OCI-LY7 (cell line): ENCODE results near the gene OR1J1. TPM values are rescaled to one million over a fixed set of nuclear protein-coding genes. Genes with fewer than 3 reads are reported as not detected.

Source experiments
- BruUV-seq: library from RNA; stranded (reverse); fragments of 400-500 nt; replicated peaks from 2 replicates; lab custom pipeline; 2021; lab: Mats Ljungman, UMichigan
- CTCF ChIA-PET: fragments of 300-600 bp; sonication (Branson Sonifier 250); formaldehyde crosslinking; loops from one replicate; lab custom pipeline; 2022; ENCODE audit warnings: antibody characterized with exemption; ENCODE audit not compliant: unreplicated experiment; lab: Charles Lee
- POLR2A ChIA-PET: fragments of 300-600 bp; sonication (Branson Sonifier 250); formaldehyde crosslinking; loops from one replicate; lab custom pipeline; 2022; ENCODE audit warnings: antibody characterized with exemption; lab: Charles Lee
- DNase-seq: peaks from one replicate; pipeline ENCODE4 v3.0.0-alpha.2; 2015; ENCODE audit warnings: low spot score
- H2AFZ ChIP-seq: fragments of 200-600 bp; sonication (generic), shearing (Covaris generic); 2 replicates; pipeline ENCODE4 v1.6.1; 2014; ENCODE audit warnings: mild to moderate bottlenecking, antibody characterized with exemption, low read length, moderate library complexity
- H3K27ac ChIP-seq: fragments of 200-600 bp; sonication (generic); 2 replicates; pipeline ENCODE4 v1.5.1; 2014; ENCODE audit warnings: mixed run types, low read depth, mild to moderate bottlenecking, moderate library complexity, low read length, inconsistent platforms; ENCODE audit not compliant: poor library complexity, severe bottlenecking
- H3K36me3 ChIP-seq: fragments of 200-600 bp; sonication (generic); 2 replicates; pipeline ENCODE4 v1.6.1; 2014; ENCODE audit warnings: mild to moderate bottlenecking, antibody characterized with exemption, low read length, moderate library complexity, mixed read lengths; ENCODE audit not compliant: insufficient read depth
- H3K4me1 ChIP-seq: fragments of 200-600 bp; sonication (generic); 2 replicates; pipeline ENCODE4 v1.5.1; 2014; ENCODE audit warnings: mild to moderate bottlenecking, low read length; ENCODE audit not compliant: insufficient read depth, poor library complexity, severe bottlenecking
- H3K4me2 ChIP-seq: fragments of 200-600 bp; sonication (generic); 2 replicates; pipeline ENCODE4 v1.6.1; 2014; ENCODE audit warnings: mild to moderate bottlenecking, low read length
- H3K4me3 ChIP-seq: fragments of 200-600 bp; sonication (generic); 2 replicates; pipeline ENCODE4 v1.5.1; 2014; ENCODE audit warnings: mild to moderate bottlenecking, low read depth, low read length; ENCODE audit not compliant: poor library complexity, severe bottlenecking
- H3K79me2 ChIP-seq: fragments of 200-600 bp; sonication (generic); 2 replicates; pipeline ENCODE4 v1.6.1; 2016; ENCODE audit warnings: low read depth, mild to moderate bottlenecking, low read length, moderate library complexity, mixed read lengths; ENCODE audit not compliant: insufficient read depth
- H3K9me2 ChIP-seq: fragments of 200-600 bp; sonication (generic); 2 replicates; pipeline ENCODE4 v1.6.1; 2016; ENCODE audit warnings: mild to moderate bottlenecking, low read length, mixed read lengths; ENCODE audit not compliant: insufficient read depth
- H3K9me3 ChIP-seq: fragments of 200-600 bp; sonication (generic); 2 replicates; pipeline ENCODE4 v1.6.1; 2014; ENCODE audit warnings: mild to moderate bottlenecking, mixed run types, low read length, mixed read lengths
- H4K20me1 ChIP-seq: fragments of 200-600 bp; sonication (generic); 2 replicates; pipeline ENCODE4 v1.6.1; 2014; ENCODE audit warnings: mild to moderate bottlenecking, antibody characterized with exemption, low read length, moderate library complexity, mixed read lengths; ENCODE audit not compliant: insufficient read depth
- CTCF ChIP-seq: fragments of 200-600 bp; sonication (generic); conservative IDR thresholded peaks from 2 replicates; pipeline ENCODE4 v1.5.1; 2014; ENCODE audit warnings: mild to moderate bottlenecking, antibody characterized with exemption, low read length, moderate library complexity, mixed read lengths
- EZH2phosphoT487 ChIP-seq: fragments of 200-600 bp; sonication (generic); IDR thresholded peaks from 2 replicates; pipeline ENCODE4 v1.6.1; 2018; ENCODE audit warnings: low read depth, borderline replicate concordance, mild to moderate bottlenecking, mixed run types, antibody characterized with exemption, low read length, moderate library complexity, mixed read lengths
- intact Hi-C: fragments of 100-400 bp; cut with micrococcal nuclease; formaldehyde crosslinking; loops from one replicate; pipeline ENCODE4 v1.10.0; 2022; ENCODE audit not compliant: unreplicated experiment
- total RNA-seq, 2 experiments: library from RNA; depleted of rRNA in 1 of 2; stranded (reverse); fragments of >200 nt in 1 of 2; shearing (Covaris generic) in 1 of 2; gene quantifications; 2 replicates each; pipeline ENCODE4 v1.2.3, GENCODE V29; 2014 to 2022

Gene OR1J1
- total RNA-seq, 2 experiments from 2014 or later = not detected

- Histone ChIP-seq H2AFZ (no peak overlapping the region), H3K27ac (no peak overlapping the region), H3K36me3 (no peaks in the 10 kb centered on the region), H4K20me1 (no peaks in the 10 kb centered on the region), H3K9me2 (no peaks in the 10 kb centered on the region), H3K4me1 (no peaks in the 10 kb centered on the region), H3K4me2 (no peak overlapping the region), H3K4me3 (no peak overlapping the region), H3K9me3 (no peaks in the 10 kb centered on the region), H3K79me2 (no peaks in the 10 kb centered on the region)
- POLR2A ChIA-PET = interaction anchor here (0.5 kb wide), 1 partner anchor 1775 kb away, joined by 4 read pairs; no protein-coding TSS in a partner anchor
- CTCF ChIA-PET = no interaction called here
- DNase-seq = no peak
- no TSS peak for BruUV-seq
- no peak for TF ChIP-seq CTCF
- no peak for TF ChIP-seq EZH2phosphoT487
- intact Hi-C loops = no loop called here
These were observed 1.3 kb upstream of the OR1J1 start for GRCh38 chr9:122479062-122479461.

DNA sequence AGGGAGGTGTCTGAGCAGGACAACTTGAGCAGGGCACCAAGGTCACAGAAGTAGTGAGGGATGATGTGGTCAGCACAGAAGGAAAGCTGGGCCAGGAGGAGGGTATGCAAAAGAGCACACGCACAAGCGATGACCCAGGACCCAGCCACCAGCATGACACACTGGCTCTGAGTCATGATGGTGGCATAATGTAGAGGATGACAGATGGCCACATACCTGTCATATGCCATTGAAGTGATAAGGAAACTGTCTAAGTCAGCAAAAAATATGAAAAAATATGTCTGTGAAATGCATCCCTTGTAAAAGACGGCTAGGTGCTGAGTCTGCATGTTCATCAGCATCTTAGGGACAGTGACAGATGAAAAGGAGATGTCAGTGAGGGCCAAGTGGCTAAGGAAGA, 380 bp downstream of the OR1J1 start:
- no peak for DNase-seq
- no TSS peak for BruUV-seq
- no peaks in the 10 kb centered on the region for H3K79me2 ChIP-seq
- no peak overlapping the region for H3K4me3 ChIP-seq
- no peaks in the 10 kb centered on the region for H3K36me3 ChIP-seq
- intact Hi-C loops = no loop called here
- no peak overlapping the region for H2AFZ ChIP-seq
- H3K4me2 ChIP-seq = no peak overlapping the region
- CTCF ChIA-PET = no interaction called here
- no peak overlapping the region for H3K27ac ChIP-seq
- no peaks in the 10 kb centered on the region for H3K9me3 ChIP-seq
- POLR2A ChIA-PET = no interaction called here
- TF ChIP-seq CTCF (no peak), EZH2phosphoT487 (no peak)
- H3K4me1 ChIP-seq = no peaks in the 10 kb centered on the region
- H4K20me1 ChIP-seq = no peaks in the 10 kb centered on the region
- no peaks in the 10 kb centered on the region for H3K9me2 ChIP-seq

DNA sequence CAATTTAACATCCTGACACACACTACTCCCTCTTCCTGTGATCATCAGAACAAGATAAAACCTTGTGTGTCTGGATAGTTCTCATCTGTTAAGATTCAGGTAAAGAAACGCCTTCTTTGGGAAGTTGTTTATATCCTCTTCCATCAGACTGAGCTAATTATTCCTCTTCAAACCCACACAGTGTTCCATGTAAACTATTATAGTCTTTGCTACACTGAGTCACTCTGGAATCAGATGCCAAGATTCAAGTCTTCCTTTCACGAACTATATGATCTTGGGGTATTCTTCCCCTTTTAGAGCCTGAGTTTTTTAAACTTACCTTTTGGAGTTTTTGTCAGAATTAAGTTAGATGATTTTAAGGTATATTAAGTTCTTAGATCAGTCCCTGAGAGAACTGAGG, 2.0 kb downstream of the OR1J1 start:
- TF ChIP-seq CTCF (no peak), EZH2phosphoT487 (no peak)
- intact Hi-C loops = no loop called here
- BruUV-seq = no TSS peak

More for the DNA sequence above, 2.0 kb downstream of the OR1J1 start:
- H3K9me3 ChIP-seq = no peaks in the 10 kb centered on the region
- no peak overlapping the region for H3K4me2 ChIP-seq
- H3K4me1 ChIP-seq = no peaks in the 10 kb centered on the region
- H3K27ac ChIP-seq = no peak overlapping the region
- H3K4me3 ChIP-seq = no peak overlapping the region
- H4K20me1 ChIP-seq = no peaks in the 10 kb centered on the region
- DNase-seq = no peak
- no peaks in the 10 kb centered on the region for H3K79me2 ChIP-seq
- H3K9me2 ChIP-seq = no peaks in the 10 kb centered on the region
- ChIA-PET POLR2A (interaction anchor here (0.5 to 1.4 kb wide), 4 partner anchors 9 to 137 kb away, joined by 3 to 7 read pairs (median 3); no protein-coding TSS in a partner anchor), CTCF (no interaction called here)
- H3K36me3 ChIP-seq = no peaks in the 10 kb centered on the region
- H2AFZ ChIP-seq = no peak overlapping the region
